ENCODE measurements around the gene FUT6. TPM values are rescaled to one million over a fixed set of nuclear protein-coding genes. Genes with fewer than 3 reads are reported as not detected.

Gene FUT6
- total RNA-seq, 1 donor from 2014 or later = not detected

DNA sequence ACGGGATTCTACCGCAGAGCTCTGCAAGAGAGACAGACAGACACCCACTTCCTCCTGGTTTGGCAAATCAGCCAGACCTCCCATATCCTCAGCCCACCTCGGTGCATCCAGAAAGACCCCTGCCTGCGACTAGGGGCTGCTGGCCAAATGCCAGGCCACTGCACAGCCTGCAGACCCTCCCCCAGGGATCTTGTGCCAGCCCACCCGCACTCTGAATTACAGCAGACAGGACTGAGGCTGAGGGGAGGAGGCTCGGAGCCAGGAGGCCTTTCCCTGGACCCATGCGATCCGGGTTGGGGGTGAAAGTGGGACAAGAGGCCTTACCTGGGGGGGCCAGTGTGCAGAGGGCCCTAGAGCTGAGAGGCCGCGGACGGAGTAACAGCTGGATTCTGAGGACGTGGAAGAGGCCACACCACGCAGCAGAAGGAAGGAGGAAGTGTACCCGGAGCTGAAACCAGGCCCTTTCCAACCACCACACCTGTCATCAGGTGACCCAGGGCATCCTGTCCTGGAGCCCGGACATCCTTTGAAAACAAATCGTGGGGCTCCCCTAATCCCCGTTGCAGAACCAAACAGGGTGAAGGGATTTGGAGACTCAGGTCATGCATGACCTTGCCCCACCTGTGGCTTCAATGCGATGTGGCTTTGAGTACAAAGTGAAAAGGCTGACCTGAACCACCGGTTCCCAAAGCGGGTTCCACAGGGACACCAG is 993 bp downstream of the FUT6 start:
- no peak for DNase-seq (ENCODE audit: low read depth, low spot score)
- H3K4me1 Mint-ChIP-seq = no peaks in the 10 kb centered on the region
- TF ChIP-seq, protein P1, sequence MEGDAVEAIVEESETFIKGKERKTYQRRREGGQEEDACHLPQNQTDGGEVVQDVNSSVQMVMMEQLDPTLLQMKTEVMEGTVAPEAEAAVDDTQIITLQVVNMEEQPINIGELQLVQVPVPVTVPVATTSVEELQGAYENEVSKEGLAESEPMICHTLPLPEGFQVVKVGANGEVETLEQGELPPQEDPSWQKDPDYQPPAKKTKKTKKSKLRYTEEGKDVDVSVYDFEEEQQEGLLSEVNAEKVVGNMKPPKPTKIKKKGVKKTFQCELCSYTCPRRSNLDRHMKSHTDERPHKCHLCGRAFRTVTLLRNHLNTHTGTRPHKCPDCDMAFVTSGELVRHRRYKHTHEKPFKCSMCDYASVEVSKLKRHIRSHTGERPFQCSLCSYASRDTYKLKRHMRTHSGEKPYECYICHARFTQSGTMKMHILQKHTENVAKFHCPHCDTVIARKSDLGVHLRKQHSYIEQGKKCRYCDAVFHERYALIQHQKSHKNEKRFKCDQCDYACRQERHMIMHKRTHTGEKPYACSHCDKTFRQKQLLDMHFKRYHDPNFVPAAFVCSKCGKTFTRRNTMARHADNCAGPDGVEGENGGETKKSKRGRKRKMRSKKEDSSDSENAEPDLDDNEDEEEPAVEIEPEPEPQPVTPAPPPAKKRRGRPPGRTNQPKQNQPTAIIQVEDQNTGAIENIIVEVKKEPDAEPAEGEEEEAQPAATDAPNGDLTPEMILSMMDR (conservative IDR thresholded peaks at IDR 0.05) = no peak
- no peak overlapping the region for H3K27ac Mint-ChIP-seq (ENCODE audit: unreplicated experiment)
- H3K9me3 Mint-ChIP-seq = no peaks in the 10 kb centered on the region
- peaks cover 10% of the 10 kb centered on the region for H3K27me3 Mint-ChIP-seq (ENCODE audit: low read depth)
- no peak overlapping the region for H3K4me3 Mint-ChIP-seq
- H3K36me3 Mint-ChIP-seq (ENCODE audit: low read depth) = no peaks in the 10 kb centered on the region

DNA sequence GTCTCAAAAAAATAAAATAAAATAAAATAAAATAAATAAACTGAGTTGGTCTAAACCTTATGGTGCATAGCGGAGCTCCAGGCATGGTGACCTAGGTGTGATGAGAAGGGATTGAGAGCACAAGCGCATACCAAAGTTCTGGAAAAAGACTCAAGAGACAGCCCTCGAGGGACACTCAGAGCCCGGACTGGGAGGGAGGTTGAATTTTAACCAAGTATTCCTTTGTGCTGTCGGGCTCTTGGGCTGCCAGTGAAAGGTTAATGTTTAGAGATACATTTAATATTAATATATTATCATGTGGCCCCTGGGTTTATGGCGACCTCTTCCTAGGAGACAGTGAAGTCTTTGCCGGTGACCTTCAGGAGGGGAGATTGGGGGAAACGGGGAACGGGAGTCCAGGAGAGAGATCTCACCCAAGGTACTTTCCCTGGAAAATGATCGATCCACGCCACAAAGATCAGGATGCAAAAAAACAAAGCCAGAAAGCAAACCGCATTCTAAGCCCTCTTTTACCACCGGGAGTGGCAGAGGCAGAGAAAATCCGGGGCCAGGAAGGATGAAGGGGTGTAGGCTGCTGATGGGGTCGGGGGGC is 1.6 kb downstream of the FUT6 start:
- Mint-ChIP-seq H3K4me3 (no peak overlapping the region), H3K4me1 (no peaks in the 10 kb centered on the region), H3K36me3 (ENCODE audit: low read depth) (no peaks in the 10 kb centered on the region), H3K27ac (ENCODE audit: unreplicated experiment) (no peak overlapping the region), H3K27me3 (ENCODE audit: low read depth) (peaks cover 10% of the 10 kb centered on the region), H3K9me3 (no peaks in the 10 kb centered on the region)
- DNase-seq (ENCODE audit: low read depth, low spot score) = no peak
- TF ChIP-seq, protein P1 (conservative IDR thresholded peaks at IDR 0.05) = no peak

DNA sequence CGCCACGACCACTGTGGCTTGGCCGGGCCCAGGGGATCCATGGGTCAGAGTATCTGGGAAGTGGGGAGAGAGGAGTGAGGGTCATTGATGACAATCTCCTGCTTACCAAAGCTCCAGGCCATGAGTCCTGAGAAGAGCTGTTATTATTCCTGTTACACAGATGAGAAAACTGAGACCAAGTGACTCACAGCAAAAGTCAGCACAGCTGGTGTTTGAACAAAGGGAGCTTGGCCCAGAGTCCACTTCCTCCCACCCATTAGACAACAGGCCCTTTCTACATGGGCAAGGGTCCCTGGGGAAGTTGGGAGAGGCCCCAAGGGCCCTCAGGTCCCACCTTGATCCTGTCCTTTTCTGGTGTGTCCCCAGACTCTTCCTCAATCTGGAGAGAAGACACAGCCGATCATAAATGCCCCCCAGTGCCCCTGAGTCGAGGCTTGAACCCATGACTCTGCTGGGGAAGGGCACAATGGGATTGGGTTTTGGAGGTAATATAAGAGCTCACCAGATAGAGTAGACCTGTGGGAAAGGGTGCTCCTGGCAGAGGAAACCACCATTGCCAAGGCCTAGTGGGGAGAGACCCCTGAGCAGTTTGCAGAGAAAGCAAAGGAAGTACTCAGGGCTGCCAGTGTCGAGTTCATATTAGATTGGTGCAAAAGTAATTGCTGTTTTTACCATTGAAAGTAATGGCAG is 6.8 kb downstream of the FUT6 start:
- H3K4me3 Mint-ChIP-seq = peak overlapping the region; percentile 12
- peaks cover 8% of the 10 kb centered on the region for H3K4me1 Mint-ChIP-seq
- DNase-seq (ENCODE audit: low read depth, low spot score) = no peak
- no peaks in the 10 kb centered on the region for H3K36me3 Mint-ChIP-seq (ENCODE audit: low read depth)
- no peak overlapping the region for H3K27ac Mint-ChIP-seq (ENCODE audit: unreplicated experiment)
- TF ChIP-seq, protein P1 (conservative IDR thresholded peaks at IDR 0.05) = no peak
- H3K9me3 Mint-ChIP-seq = no peaks in the 10 kb centered on the region
- H3K27me3 Mint-ChIP-seq (ENCODE audit: low read depth) = peaks cover 16% of the 10 kb centered on the region

DNA sequence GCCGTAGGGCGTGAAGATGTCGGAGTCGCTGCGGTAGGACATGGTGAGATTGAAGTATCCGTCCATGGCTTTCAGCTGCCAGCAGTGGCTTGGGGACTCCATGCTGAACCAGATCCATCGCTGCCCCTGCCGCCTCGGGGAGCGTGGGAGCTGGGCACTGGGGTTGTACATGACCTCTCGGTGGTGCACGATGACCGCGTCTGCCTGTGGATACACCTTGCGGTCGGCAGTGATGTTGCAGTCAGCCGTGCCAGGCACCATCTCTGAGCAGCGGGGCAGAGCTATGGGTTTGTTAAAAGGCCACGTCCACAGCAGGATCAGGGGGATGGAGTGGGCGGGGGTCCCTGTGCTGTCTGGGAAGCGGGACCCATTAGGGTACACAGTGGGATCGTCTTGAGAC is 7.4 kb downstream of the FUT6 start:
- Mint-ChIP-seq H3K27me3 (ENCODE audit: low read depth) (peaks cover 17% of the 10 kb centered on the region), H3K9me3 (no peaks in the 10 kb centered on the region), H3K4me1 (peaks cover 11% of the 10 kb centered on the region), H3K4me3 (no peak overlapping the region), H3K27ac (ENCODE audit: unreplicated experiment) (no peak overlapping the region), H3K36me3 (ENCODE audit: low read depth) (no peaks in the 10 kb centered on the region)
- no peak for DNase-seq (ENCODE audit: low read depth, low spot score)
- TF ChIP-seq, protein P1 (conservative IDR thresholded peaks at IDR 0.05) = no peak

DNA sequence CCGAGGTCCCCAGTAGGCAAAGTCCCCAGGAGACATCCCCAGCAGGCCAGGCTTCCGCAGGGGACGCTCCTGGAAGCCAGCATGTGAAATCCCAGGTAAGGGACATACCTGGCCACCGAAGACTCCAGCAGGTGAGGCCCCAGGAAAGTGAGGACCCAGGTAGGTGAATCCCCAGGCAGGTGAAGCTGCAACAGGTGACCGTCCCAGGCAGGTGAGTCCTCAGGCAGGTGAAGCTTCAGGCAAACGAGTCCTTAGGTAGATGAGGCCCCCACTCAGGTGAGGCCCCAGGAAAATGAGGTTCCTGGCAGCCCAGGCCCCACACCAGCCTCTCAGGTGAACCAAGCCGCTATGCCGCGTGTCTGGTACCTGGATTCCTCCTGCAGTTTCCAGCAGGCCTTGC is 8.3 kb downstream of the FUT6 start:
- Mint-ChIP-seq H3K9me3 (no peaks in the 10 kb centered on the region), H3K4me3 (no peak overlapping the region), H3K36me3 (ENCODE audit: low read depth) (no peaks in the 10 kb centered on the region), H3K27me3 (ENCODE audit: low read depth) (peaks cover 18% of the 10 kb centered on the region), H3K27ac (ENCODE audit: unreplicated experiment) (no peak overlapping the region), H3K4me1 (peaks cover 14% of the 10 kb centered on the region)
- no peak for DNase-seq (ENCODE audit: low read depth, low spot score)
- TF ChIP-seq, protein P1 (conservative IDR thresholded peaks at IDR 0.05) = no peak
